IMR-90 (cell line): ENCODE data around the gene RIC8B. TPM values are rescaled to one million over a fixed set of nuclear protein-coding genes. Genes with fewer than 3 reads are reported as not detected.
A peak's percentile ranks its signal among the peaks of the same experiment; 100 is the strongest.

Source experiments
- ATAC-seq: fragments of 200-7000 bp; cut with Tn5 transposase; 2 replicates; pipeline ENCODE4 v1.9.1; 2020; ENCODE audit warnings: low read depth, mild to moderate bottlenecking, moderate library complexity
- BruUV-seq: library from RNA; stranded (reverse); fragments of 400-500 nt; replicated peaks from 2 replicates; lab custom pipeline; 2021; lab: Mats Ljungman, UMichigan
- CTCF ChIA-PET: fragments of 300-600 bp; formaldehyde crosslinking; extraction: SDS; loops from one replicate; lab custom pipeline; 2021; ENCODE audit warnings: antibody characterized with exemption; lab: Yijun Ruan, JAX
- POLR2A ChIA-PET: fragments of 300-600 bp; sonication (Branson Sonifier 250); formaldehyde crosslinking; loops from one replicate; lab custom pipeline; 2022; ENCODE audit warnings: antibody characterized with exemption; ENCODE audit not compliant: unreplicated experiment; lab: Charles Lee
- DNase-seq: peaks from one replicate; pipeline ENCODE4 v3.0.0; 2013
- H2AFZ ChIP-seq: replicated peaks from 2 replicates; pipeline ENCODE3; 2013; ENCODE audit warnings: low read length, mild to moderate bottlenecking; ENCODE audit not compliant: poor library complexity
- H2AK5ac ChIP-seq: 2 replicates; pipeline ENCODE4 v1.6.1; 2013; ENCODE audit warnings: low read depth, low read length, inconsistent platforms
- H2AK9ac ChIP-seq: replicated peaks from 2 replicates; pipeline ENCODE3; 2013; ENCODE audit warnings: mild to moderate bottlenecking, low read depth, low read length, moderate library complexity; ENCODE audit not compliant: poor library complexity
- H2BK120ac ChIP-seq: 2 replicates; pipeline ENCODE4 v1.6.1; 2013; ENCODE audit warnings: low read depth, low read length, inconsistent platforms
- H2BK15ac ChIP-seq: 3 replicates; pipeline ENCODE4 v1.6.1; 2013; ENCODE audit warnings: low read depth, low read length, inconsistent platforms
- H2BK20ac ChIP-seq: 2 replicates; pipeline ENCODE4 v1.6.1; 2013; ENCODE audit warnings: low read depth, mild to moderate bottlenecking, inconsistent platforms, low read length, moderate library complexity
- H2BK5ac ChIP-seq: 2 replicates; pipeline ENCODE4 v1.6.1; 2013; ENCODE audit warnings: mild to moderate bottlenecking, low read depth, low read length, inconsistent platforms; ENCODE audit not compliant: poor library complexity, severe bottlenecking
- H3K14ac ChIP-seq: replicated peaks from 2 replicates; pipeline ENCODE4 v1.6.1; 2013; ENCODE audit warnings: low read depth, low read length, inconsistent platforms
- H3K18ac ChIP-seq: 2 replicates; pipeline ENCODE4 v1.6.1; 2013; ENCODE audit warnings: low read depth, low read length, control low read depth
- H3K23ac ChIP-seq: 2 replicates; pipeline ENCODE4 v1.6.1; 2013; ENCODE audit warnings: low read depth, low read length, inconsistent platforms
- H3K27ac ChIP-seq: 2 replicates; pipeline ENCODE4 v1.5.1; 2013; ENCODE audit warnings: mild to moderate bottlenecking, control low read depth, low read length; ENCODE audit not compliant: insufficient read depth
- H3K27me3 ChIP-seq: 2 replicates; pipeline ENCODE4 v1.6.1; 2013; ENCODE audit warnings: low read length; ENCODE audit not compliant: control insufficient read depth, insufficient read depth
- H3K36me3 ChIP-seq: 2 replicates; pipeline ENCODE4 v1.6.1; 2013; ENCODE audit warnings: low read length, mixed read lengths; ENCODE audit not compliant: control insufficient read depth, insufficient read depth
- H3K4ac ChIP-seq: 2 replicates; pipeline ENCODE4 v1.6.1; 2013; ENCODE audit warnings: low read depth, low read length, inconsistent platforms
- H3K4me1 ChIP-seq: 2 replicates; pipeline ENCODE4 v1.6.1; 2013; ENCODE audit warnings: low read length, mixed read lengths; ENCODE audit not compliant: control insufficient read depth, insufficient read depth
- H3K4me2 ChIP-seq: 2 replicates; pipeline ENCODE4 v1.6.1; 2013; ENCODE audit warnings: low read depth, mild to moderate bottlenecking, control low read depth, low read length, moderate library complexity
- H3K4me3 ChIP-seq: 2 replicates; pipeline ENCODE4 v1.5.1; 2013; ENCODE audit warnings: low read depth, mild to moderate bottlenecking, control low read depth, low read length, moderate library complexity; ENCODE audit not compliant: insufficient read depth
- H3K56ac ChIP-seq: 2 replicates; pipeline ENCODE4 v1.6.1; 2013; ENCODE audit warnings: low read length, inconsistent platforms; ENCODE audit not compliant: insufficient read depth; ENCODE audit errors: extremely low read depth
- H3K79me1 ChIP-seq, 2 experiments: 2 replicates each; pipeline ENCODE4 v1.6.1; 2013; ENCODE audit warnings: low read length in 2 of 2, inconsistent platforms in 1 of 2, low read depth in 1 of 2
- H3K9ac ChIP-seq: 2 replicates; pipeline ENCODE4 v1.6.1; 2013; ENCODE audit warnings: low read depth, low read length, control low read depth
- H3K9me1 ChIP-seq: 2 replicates; pipeline ENCODE4 v1.6.1; 2013; ENCODE audit warnings: low read length, inconsistent platforms; ENCODE audit not compliant: insufficient read depth
- H3K9me3 ChIP-seq: 2 replicates; pipeline ENCODE4 v1.6.1; 2013; ENCODE audit warnings: low read length; ENCODE audit not compliant: control insufficient read depth, insufficient read depth
- H4K20me1 ChIP-seq: 2 replicates; pipeline ENCODE4 v1.6.1; 2013; ENCODE audit warnings: low read length, inconsistent platforms; ENCODE audit not compliant: insufficient read depth
- H4K5ac ChIP-seq: 2 replicates; pipeline ENCODE4 v1.6.1; 2013; ENCODE audit warnings: mild to moderate bottlenecking, low read depth, low read length, control low read depth
- H4K8ac ChIP-seq, 2 experiments: 2 replicates each; pipeline ENCODE4 v1.6.1; 2013; ENCODE audit warnings: low read depth in 2 of 2, low read length in 2 of 2, control low read depth in 1 of 2, inconsistent platforms in 1 of 2
- H4K91ac ChIP-seq: 2 replicates; pipeline ENCODE4 v1.6.1; 2013; ENCODE audit warnings: low read depth, low read length, inconsistent platforms; ENCODE audit not compliant: insufficient read depth
- BHLHE40 ChIP-seq: fragments of 150-350 bp; IDR thresholded peaks from 2 replicates; pipeline ENCODE4 v1.6.1; 2016; ENCODE audit warnings: mild to moderate bottlenecking, low read depth, low read length
- CEBPB ChIP-seq: IDR thresholded peaks from 2 replicates; pipeline ENCODE4 v1.6.1; 2012; ENCODE audit warnings: low read depth, low read length, improper control_type of control experiment
- CHD1 ChIP-seq: IDR thresholded peaks from 2 replicates; pipeline ENCODE4 v1.6.1; 2012; ENCODE audit warnings: low read depth, low read length, improper control_type of control experiment
- MAFK ChIP-seq: IDR thresholded peaks from 2 replicates; pipeline ENCODE4 v1.6.1; 2012; ENCODE audit warnings: low read depth, low read length, improper control_type of control experiment
- MXI1 ChIP-seq: IDR thresholded peaks from 2 replicates; pipeline ENCODE4 v1.6.1; 2012; ENCODE audit warnings: low read depth, mild to moderate bottlenecking, low read length, moderate library complexity, borderline replicate concordance
- POLR2A ChIP-seq: IDR thresholded peaks from 2 replicates; pipeline ENCODE4 v1.6.1; 2012; ENCODE audit warnings: mild to moderate bottlenecking, low read depth, low read length
- RFX5 ChIP-seq: IDR thresholded peaks from 2 replicates; pipeline ENCODE4 v1.8.0; 2012; ENCODE audit warnings: low read depth, mild to moderate bottlenecking, low read length, moderate library complexity
- SMC3 ChIP-seq: fragments of 150-350 bp; IDR thresholded peaks from 2 replicates; pipeline ENCODE4 v1.6.1; 2016; ENCODE audit warnings: low read depth, mild to moderate bottlenecking, antibody characterized with exemption, low read length, moderate library complexity
- WGBS, 2 experiments: methylation state at CpG; one replicate each; pipeline versions ENCODE4 v1.1.5 to v1.1.7; 2013; ENCODE audit warnings: missing lambda C conversion rate in 2 of 2; ENCODE audit not compliant: insufficient read length in 1 of 2; ENCODE audit errors: extremely low coverage in 2 of 2; 5-methylcytosine and 5-hydroxymethylcytosine counted together
- dilution Hi-C: fragments of 300-500 bp; cut with HindIII; formaldehyde crosslinking; loops from one replicate; pipeline ENCODE4 v1.14.3; 2018; ENCODE audit warnings: low sequenced_read_pairs; ENCODE audit not compliant: unreplicated experiment
- in situ Hi-C: fragments of 300-500 bp; cut with MboI; formaldehyde crosslinking; loops from 3 replicates; pipeline ENCODE4 v1.14.3; 2019; ENCODE audit warnings: low sequenced_read_pairs, inconsistent platforms, mixed read lengths
- intact Hi-C: fragments of 100-400 bp; cut with micrococcal nuclease; formaldehyde crosslinking; loops from 2 replicates; pipeline ENCODE4 v1.10.0; 2022
- polyA plus RNA-seq, 3 experiments: library from polyadenylated mRNA; depleted of rRNA; stranded (reverse); fragments of >200 nt; gene quantifications; 2 replicates each; pipeline ENCODE4 v1.2.3, GENCODE V29; 2012; ENCODE audit warnings: low replicate concordance in 1 of 3
- total RNA-seq: library from RNA; depleted of rRNA; stranded (reverse); fragments of >200 nt; gene quantifications from 2 replicates; pipeline ENCODE4 v1.2.3, GENCODE V29; 2012
- TF ChIP-seq, protein P1 (sequence below): fragments of 150-350 bp; IDR thresholded peaks from 2 replicates; pipeline ENCODE4 v1.6.1; 2017; ENCODE audit warnings: mild to moderate bottlenecking, antibody characterized with exemption, low read length, low read depth

The RIC8B gene
- total and polyA plus RNA-seq, 2 of the 4 experiments (the other 2 are of a cell fraction), result 5.5 to 19.5 TPM

DNA sequence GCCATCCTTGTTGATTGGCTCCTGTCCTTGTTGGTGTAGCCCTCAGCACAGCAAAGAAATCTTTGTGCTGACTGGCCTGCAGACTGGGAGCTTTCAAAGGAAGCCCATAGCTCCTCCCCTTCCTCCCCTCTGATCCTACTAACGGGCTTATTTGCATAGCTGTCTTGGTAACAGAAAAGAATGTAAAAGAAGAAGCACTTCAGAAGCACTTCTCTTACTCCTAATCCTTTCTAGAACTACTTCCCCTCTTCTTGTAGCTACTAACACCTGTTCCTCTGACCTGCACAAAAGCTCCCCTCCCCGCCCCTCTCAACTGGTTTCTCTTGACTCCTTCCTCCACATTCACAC lies 14.3 kb upstream of the RIC8B start:
- TF ChIP-seq SMC3, result no peak
- no peak for TF ChIP-seq CHD1
- no peak for TF ChIP-seq POLR2A
- TF ChIP-seq BHLHE40, result no peak
- no peak for TF ChIP-seq MXI1
- TF ChIP-seq CEBPB, result no peak
- TF ChIP-seq, protein P1, sequence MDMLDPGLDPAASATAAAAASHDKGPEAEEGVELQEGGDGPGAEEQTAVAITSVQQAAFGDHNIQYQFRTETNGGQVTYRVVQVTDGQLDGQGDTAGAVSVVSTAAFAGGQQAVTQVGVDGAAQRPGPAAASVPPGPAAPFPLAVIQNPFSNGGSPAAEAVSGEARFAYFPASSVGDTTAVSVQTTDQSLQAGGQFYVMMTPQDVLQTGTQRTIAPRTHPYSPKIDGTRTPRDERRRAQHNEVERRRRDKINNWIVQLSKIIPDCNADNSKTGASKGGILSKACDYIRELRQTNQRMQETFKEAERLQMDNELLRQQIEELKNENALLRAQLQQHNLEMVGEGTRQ, result no peak
- TF ChIP-seq MAFK, result no peak
- TF ChIP-seq RFX5, result no peak
- no peaks in the 10 kb centered on the region for H3K79me1 ChIP-seq
- no peak overlapping the region for H2BK20ac ChIP-seq
- peaks cover 4% of the 10 kb centered on the region for H3K27me3 ChIP-seq
- H3K56ac ChIP-seq, result no peak overlapping the region
- H2BK5ac ChIP-seq, result no peak overlapping the region
- no peak overlapping the region for H3K4me3 ChIP-seq
- H3K18ac ChIP-seq, result no peak overlapping the region
- H3K36me3 ChIP-seq, result no peaks in the 10 kb centered on the region
- dilution Hi-C loops, result no loop called here
- H2AK9ac ChIP-seq, result no peak overlapping the region
- CTCF ChIA-PET, result no interaction called here
- peak; percentile 15 for DNase-seq
- ATAC-seq, result peak; percentile 77
- no peaks in the 10 kb centered on the region for H4K20me1 ChIP-seq
- H2BK120ac ChIP-seq, result no peak overlapping the region
- H3K9me1 ChIP-seq, result no peaks in the 10 kb centered on the region
- H3K23ac ChIP-seq, result no peak overlapping the region
- H2AK5ac ChIP-seq, result no peak overlapping the region
- H4K8ac ChIP-seq, result no peak overlapping the region
- H2AFZ ChIP-seq, result peak overlapping the region; percentile 67
- no peak overlapping the region for H3K4me2 ChIP-seq
- no peak overlapping the region for H3K9ac ChIP-seq
- BruUV-seq, result no TSS peak
- POLR2A ChIA-PET, result no interaction called here
- no peaks in the 10 kb centered on the region for H3K4me1 ChIP-seq
- WGBS, 2 experiments, result no CpG with 5 or more reads among the region's 2 CpGs
- intact Hi-C loops, result no loop called here
- no peaks in the 10 kb centered on the region for H3K9me3 ChIP-seq
- no peak overlapping the region for H4K5ac ChIP-seq
- H2BK15ac ChIP-seq, result no peak overlapping the region
- H3K27ac ChIP-seq, result no peak overlapping the region
- no peak overlapping the region for H4K91ac ChIP-seq
- in situ Hi-C loops, result no loop called here
- H3K4ac ChIP-seq, result no peak overlapping the region; the same call in 1 of the 2 replicates
- no peak overlapping the region; the same call in 1 of the 2 replicates for H3K14ac ChIP-seq
